GM23248 (cell line): Measurements from ENCODE around the gene NRCAM. TPM values are rescaled to one million over a fixed set of nuclear protein-coding genes. Genes with fewer than 3 reads are reported as not detected.

Experiments used
- DNase-seq: peaks from one replicate; pipeline ENCODE4 v3.0.0-alpha.2; 2015
- H2AFZ ChIP-seq: fragments of 200-600 bp; sonication (generic); 2 replicates; pipeline ENCODE4 v1.6.1; 2016; ENCODE audit warnings: antibody characterized with exemption
- H3F3A ChIP-seq: fragments of 200-600 bp; sonication (generic); 2 replicates; pipeline ENCODE4 v1.6.1; 2016; ENCODE audit warnings: mild to moderate bottlenecking, antibody characterized with exemption, mixed run types; ENCODE audit not compliant: insufficient read depth
- H3K27ac ChIP-seq: fragments of 200-600 bp; sonication (generic); 2 replicates; pipeline ENCODE4 v1.5.1; 2016; ENCODE audit warnings: mild to moderate bottlenecking
- H3K27me3 ChIP-seq: fragments of 200-600 bp; sonication (generic); replicated peaks from 2 replicates; pipeline ENCODE4 v1.6.1; 2016; ENCODE audit warnings: mild to moderate bottlenecking; ENCODE audit not compliant: insufficient read depth
- H3K36me3 ChIP-seq: fragments of 200-600 bp; sonication (generic); 2 replicates; pipeline ENCODE4 v1.6.1; 2016; ENCODE audit warnings: low read depth, mild to moderate bottlenecking
- H3K4me1 ChIP-seq: fragments of 200-600 bp; sonication (generic); 2 replicates; pipeline ENCODE4 v1.6.1; 2016; ENCODE audit warnings: mild to moderate bottlenecking; ENCODE audit not compliant: insufficient read depth
- H3K4me2 ChIP-seq: fragments of 200-600 bp; sonication (generic); one replicate; pipeline ENCODE4 v1.6.1; 2016; ENCODE audit warnings: mild to moderate bottlenecking; ENCODE audit not compliant: unreplicated experiment
- H3K4me3 ChIP-seq: fragments of 200-600 bp; sonication (generic); 2 replicates; pipeline ENCODE4 v1.5.1; 2016; ENCODE audit warnings: mild to moderate bottlenecking
- H3K79me2 ChIP-seq: fragments of 200-600 bp; sonication (generic); 2 replicates; pipeline ENCODE4 v1.6.1; 2016; ENCODE audit warnings: mild to moderate bottlenecking; ENCODE audit not compliant: insufficient read depth
- H3K9ac ChIP-seq: fragments of 200-600 bp; sonication (generic); 2 replicates; pipeline ENCODE4 v1.6.1; 2016; ENCODE audit warnings: mild to moderate bottlenecking
- H3K9me2 ChIP-seq: fragments of 200-600 bp; sonication (generic); 2 replicates; pipeline ENCODE4 v1.6.1; 2016; ENCODE audit warnings: mixed run types, mild to moderate bottlenecking, moderate library complexity; ENCODE audit not compliant: insufficient read depth
- H3K9me3 ChIP-seq: fragments of 200-600 bp; sonication (generic); one replicate; pipeline ENCODE4 v1.6.1; 2017; ENCODE audit warnings: low read depth
- H4K20me1 ChIP-seq: fragments of 200-600 bp; sonication (generic); 2 replicates; pipeline ENCODE4 v1.6.0; 2016; ENCODE audit not compliant: insufficient read depth
- EZH2 ChIP-seq: fragments of 200-600 bp; sonication (generic); IDR thresholded peaks from 2 replicates; pipeline ENCODE4 v1.6.1; 2018; ENCODE audit warnings: antibody characterized with exemption, mild to moderate bottlenecking; ENCODE audit not compliant: insufficient read depth, poor library complexity, severe bottlenecking
- EZH2phosphoT487 ChIP-seq: fragments of 200-600 bp; sonication (generic); IDR thresholded peaks from 2 replicates; pipeline ENCODE4 v1.6.1; 2018; ENCODE audit warnings: antibody characterized with exemption, moderate library complexity, mild to moderate bottlenecking, low read depth; ENCODE audit not compliant: insufficient read depth
- WGBS, 2 experiments: methylation state at CpG; one replicate each; pipeline ENCODE4 v1.1.6; 2015 to 2017; ENCODE audit warnings: low lambda C conversion rate in 2 of 2, low coverage in 1 of 2; ENCODE audit errors: missing lambda C conversion rate in 2 of 2; 5-methylcytosine and 5-hydroxymethylcytosine counted together
- in situ Hi-C: fragments of 300-500 bp; cut with MboI; formaldehyde crosslinking; loops from 2 replicates; pipeline ENCODE4 v1.15.0; 2020
- polyA plus RNA-seq: library from polyadenylated mRNA; unstranded; fragments of >200 nt; fragmentation: Nextera tagmentation; extraction: Ambion mirVana; gene quantifications from 2 replicates; pipeline ENCODE4 v1.2.1, GENCODE V29; 2016
- total RNA-seq: library from RNA; depleted of rRNA; stranded (reverse); fragments of >200 nt; shearing (Covaris generic); gene quantifications from 2 replicates; pipeline ENCODE4 v1.2.3, GENCODE V29; 2014

The NRCAM gene
- total and polyA plus RNA-seq, 2 experiments from 2014 or later, result 5.1 to 7.0 TPM

- Histone ChIP-seq H3K9ac (no peak overlapping the region), H3K9me2 (no peaks in the 10 kb centered on the region), H4K20me1 (no peaks in the 10 kb centered on the region), H3F3A (peaks cover 40% of the 10 kb centered on the region), H3K4me3 (no peak overlapping the region), H3K9me3 (no peaks in the 10 kb centered on the region), H3K4me1 (peaks cover 46% of the 10 kb centered on the region), H3K4me2 (no peak overlapping the region), H2AFZ (no peak overlapping the region), H3K79me2 (no peaks in the 10 kb centered on the region), H3K27me3 (no peaks in the 10 kb centered on the region), H3K36me3 (no peaks in the 10 kb centered on the region), H3K27ac (peak overlapping the region; percentile 51)
- peak; percentile 43 for DNase-seq
- 3 to 21% methylated on average over 2 of the region's 2 CpGs for WGBS, 2 experiments
- TF ChIP-seq EZH2phosphoT487 (no peak), EZH2 (no peak)
- in situ Hi-C loops, result no loop called here
Measured at GRCh38 chr7:108310351-108310750, 145.9 kb downstream of the NRCAM start.

GRCh38 chr7:108308903-108309302 lies 147.3 kb downstream of the NRCAM start:
- Histone ChIP-seq H2AFZ (peak overlapping the region; percentile 43), H3K27ac (peak overlapping the region; percentile 69), H3K79me2 (no peaks in the 10 kb centered on the region), H3K9me2 (no peaks in the 10 kb centered on the region), H3K9ac (peak overlapping the region; percentile 50), H4K20me1 (no peaks in the 10 kb centered on the region), H3K36me3 (no peaks in the 10 kb centered on the region), H3F3A (peaks cover 40% of the 10 kb centered on the region), H3K9me3 (no peaks in the 10 kb centered on the region), H3K4me1 (peaks cover 46% of the 10 kb centered on the region), H3K27me3 (no peaks in the 10 kb centered on the region), H3K4me3 (no peak overlapping the region), H3K4me2 (peak overlapping the region; percentile 25)
- in situ Hi-C loops, result no loop called here
- TF ChIP-seq EZH2phosphoT487, result no peak
- TF ChIP-seq EZH2, result no peak
- WGBS, 2 experiments, result 0 to 5% methylated on average over 2 of the region's 2 CpGs
- DNase-seq, result peak; percentile 76

- H3F3A ChIP-seq, result peaks cover 40% of the 10 kb centered on the region
- no peaks in the 10 kb centered on the region for H3K36me3 ChIP-seq
- H3K9me2 ChIP-seq, result no peaks in the 10 kb centered on the region
- H3K4me2 ChIP-seq, result peak overlapping the region; percentile 25
- H4K20me1 ChIP-seq, result no peaks in the 10 kb centered on the region
- 94 to 96% methylated on average over 3 of the region's 3 CpGs for WGBS, 2 experiments
- TF ChIP-seq EZH2 (no peak), EZH2phosphoT487 (no peak)
- no peak overlapping the region for H3K4me3 ChIP-seq
- no peaks in the 10 kb centered on the region for H3K27me3 ChIP-seq
- H2AFZ ChIP-seq, result peak overlapping the region; percentile 43; the same call in 1 of the 2 replicates
- H3K79me2 ChIP-seq, result no peaks in the 10 kb centered on the region
- in situ Hi-C loops, result no loop called here
- H3K4me1 ChIP-seq, result peaks cover 46% of the 10 kb centered on the region
- H3K9ac ChIP-seq, result peak overlapping the region; percentile 50
- peak; percentile 39 for DNase-seq
- peak overlapping the region; percentile 69 for H3K27ac ChIP-seq
- no peaks in the 10 kb centered on the region for H3K9me3 ChIP-seq
Measured at GRCh38 chr7:108308276-108308675, 148.0 kb downstream of the NRCAM start.

GRCh38 chr7:108307595-108307994 lies 148.6 kb downstream of the NRCAM start:
- in situ Hi-C loops, result no loop called here
- Histone ChIP-seq H3K27ac (no peak overlapping the region), H3K9ac (no peak overlapping the region), H4K20me1 (no peaks in the 10 kb centered on the region), H3F3A (peaks cover 40% of the 10 kb centered on the region), H3K79me2 (no peaks in the 10 kb centered on the region), H3K27me3 (no peaks in the 10 kb centered on the region), H2AFZ (no peak overlapping the region), H3K4me1 (peaks cover 46% of the 10 kb centered on the region), H3K9me3 (no peaks in the 10 kb centered on the region), H3K36me3 (no peaks in the 10 kb centered on the region), H3K9me2 (no peaks in the 10 kb centered on the region), H3K4me2 (no peak overlapping the region), H3K4me3 (no peak overlapping the region)
- TF ChIP-seq EZH2phosphoT487 (no peak), EZH2 (no peak)
- no peak for DNase-seq
- 51 to 56% methylated on average over 2 of the region's 2 CpGs for WGBS, 2 experiments

- Histone ChIP-seq H4K20me1 (no peaks in the 10 kb centered on the region), H3K79me2 (no peaks in the 10 kb centered on the region), H3F3A (peaks cover 40% of the 10 kb centered on the region), H3K4me1 (peaks cover 45% of the 10 kb centered on the region), H2AFZ (no peak overlapping the region), H3K9me2 (no peaks in the 10 kb centered on the region), H3K4me3 (no peak overlapping the region), H3K36me3 (no peaks in the 10 kb centered on the region), H3K4me2 (no peak overlapping the region), H3K9ac (no peak overlapping the region), H3K27ac (no peak overlapping the region), H3K9me3 (no peaks in the 10 kb centered on the region), H3K27me3 (no peaks in the 10 kb centered on the region)
- no peak for DNase-seq
- TF ChIP-seq EZH2phosphoT487 (no peak), EZH2 (no peak)
- 84 to 89% methylated on average over 6 of the region's 6 CpGs for WGBS, 2 experiments
- in situ Hi-C loops, result no loop called here
Measured at GRCh38 chr7:108307194-108307593, 149.0 kb downstream of the NRCAM start.
